ENCODE measurements around the gene SLC36A2.

SLC36A2 gene

DNA sequence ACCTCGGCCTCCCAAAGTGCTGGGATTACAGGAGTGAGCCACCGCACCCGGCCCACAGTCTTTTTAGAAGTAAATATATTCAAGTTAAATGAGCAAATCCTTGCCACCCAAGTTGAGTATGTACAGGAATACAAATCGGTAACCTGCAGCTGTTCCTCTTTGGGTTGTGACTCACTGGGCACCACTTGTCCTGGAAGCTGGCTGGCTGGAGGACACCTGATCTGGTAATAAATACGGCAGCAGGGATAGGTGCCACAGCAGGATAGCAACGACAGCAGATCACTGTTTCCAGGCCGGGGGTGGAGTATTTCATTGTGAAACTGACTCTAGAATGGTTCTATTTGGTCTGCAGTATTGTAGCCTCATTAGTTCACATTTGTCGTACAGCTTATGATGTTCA is 35.7 kb upstream of the SLC36A2 start:
- H3K9ac ChIP-seq (ENCODE audit: low read length): no peak overlapping the region
- no peaks in the 10 kb centered on the region for H3K36me3 ChIP-seq (replicated peaks; ENCODE audit: insufficient read depth, low read length)
- no peak for DNase-seq
- H3K79me2 ChIP-seq (ENCODE audit: low read length): no peaks in the 10 kb centered on the region
- H3F3A ChIP-seq (ENCODE audit: insufficient read depth, low read length): no peaks in the 10 kb centered on the region
- H3K4me1 ChIP-seq (ENCODE audit: low read length): no peaks in the 10 kb centered on the region
- H3K9me3 ChIP-seq (replicated peaks; ENCODE audit: insufficient read depth, low read length): no peaks in the 10 kb centered on the region
- no peak overlapping the region for H3K4me2 ChIP-seq (ENCODE audit: low read depth, low read length)
- TF ChIP-seq EZH2phosphoT487 (IDR thresholded peaks at IDR 0.05; ENCODE audit: low read length) (no peak), CTCF (IDR thresholded peaks at IDR 0.05; ENCODE audit: low read length) (no peak)
- no peaks in the 10 kb centered on the region for H3K9me2 ChIP-seq (replicated peaks; ENCODE audit: insufficient read depth, low read length)
- H3K4me3 ChIP-seq (ENCODE audit: low read length): no peak overlapping the region
- H4K20me1 ChIP-seq (ENCODE audit: insufficient read depth, low read length): no peaks in the 10 kb centered on the region
- no peak overlapping the region for H3K27ac ChIP-seq (ENCODE audit: low read length)
- H3K27me3 ChIP-seq (replicated peaks; ENCODE audit: insufficient read depth, low read length): no peaks in the 10 kb centered on the region
- no peak overlapping the region for H2AFZ ChIP-seq (ENCODE audit: low read length)

DNA sequence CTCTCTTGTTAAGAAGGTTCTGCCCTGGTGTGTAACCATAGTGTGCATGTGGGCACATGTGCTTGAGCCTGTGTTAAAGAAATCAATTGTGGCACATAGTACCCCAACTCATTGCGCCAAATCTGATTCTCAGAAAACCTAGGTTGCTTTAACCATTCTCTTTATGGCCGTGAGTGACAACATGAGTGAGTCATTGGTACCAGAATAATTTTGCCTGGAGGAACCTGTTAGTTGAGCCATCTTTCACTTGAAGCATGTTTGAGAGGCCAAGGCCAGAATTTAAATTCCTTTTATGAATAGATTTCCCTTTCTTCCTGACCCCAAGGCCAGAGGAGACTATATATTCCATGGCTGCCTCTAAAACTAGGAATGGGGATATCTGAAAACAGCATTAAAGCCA is 35.2 kb upstream of the SLC36A2 start:
- Histone ChIP-seq H3F3A (ENCODE audit: insufficient read depth, low read length) (no peaks in the 10 kb centered on the region), H3K4me3 (ENCODE audit: low read length) (no peak overlapping the region), H3K4me1 (ENCODE audit: low read length) (no peaks in the 10 kb centered on the region), H3K79me2 (ENCODE audit: low read length) (no peaks in the 10 kb centered on the region), H3K36me3 (replicated peaks; ENCODE audit: insufficient read depth, low read length) (no peaks in the 10 kb centered on the region), H2AFZ (ENCODE audit: low read length) (no peak overlapping the region), H3K9me2 (replicated peaks; ENCODE audit: insufficient read depth, low read length) (no peaks in the 10 kb centered on the region), H3K4me2 (ENCODE audit: low read depth, low read length) (no peak overlapping the region), H3K27me3 (replicated peaks; ENCODE audit: insufficient read depth, low read length) (no peaks in the 10 kb centered on the region), H3K9ac (ENCODE audit: low read length) (no peak overlapping the region), H3K9me3 (replicated peaks; ENCODE audit: insufficient read depth, low read length) (no peaks in the 10 kb centered on the region), H3K27ac (ENCODE audit: low read length) (no peak overlapping the region), H4K20me1 (ENCODE audit: insufficient read depth, low read length) (no peaks in the 10 kb centered on the region)
- TF ChIP-seq EZH2 (optimal IDR thresholded peaks at IDR 0.05; ENCODE audit: low read depth, low read length): no peak
- TF ChIP-seq EZH2phosphoT487 (IDR thresholded peaks at IDR 0.05; ENCODE audit: low read length): no peak
- no peak for TF ChIP-seq CTCF (IDR thresholded peaks at IDR 0.05; ENCODE audit: low read length)
- no peak for DNase-seq

DNA sequence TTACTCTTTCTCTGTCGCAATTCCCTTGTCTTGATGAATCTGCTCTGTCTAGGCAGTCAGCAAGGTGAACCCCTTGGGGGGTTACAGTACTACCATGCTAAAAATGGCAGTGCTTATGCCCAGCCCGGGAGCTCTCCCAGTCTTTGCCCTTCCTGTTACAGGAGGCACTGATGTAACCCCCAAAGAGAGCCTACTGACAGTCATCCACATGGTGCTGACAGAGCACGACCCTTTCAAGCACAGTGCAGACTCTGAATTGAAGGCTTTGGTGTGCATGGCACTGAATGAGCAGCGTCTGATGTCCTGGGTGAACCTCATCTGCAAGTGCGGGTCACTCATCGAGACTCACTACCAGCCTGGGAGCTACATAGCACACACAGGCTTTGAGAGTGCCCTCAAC is 34.5 kb upstream of the SLC36A2 start:
- no peak for DNase-seq
- H3K9me2 ChIP-seq (replicated peaks; ENCODE audit: insufficient read depth, low read length): no peaks in the 10 kb centered on the region
- no peaks in the 10 kb centered on the region for H4K20me1 ChIP-seq (ENCODE audit: insufficient read depth, low read length)
- H3K9ac ChIP-seq (ENCODE audit: low read length): no peak overlapping the region
- no peak overlapping the region for H2AFZ ChIP-seq (ENCODE audit: low read length)
- no peaks in the 10 kb centered on the region for H3K27me3 ChIP-seq (replicated peaks; ENCODE audit: insufficient read depth, low read length)
- H3K9me3 ChIP-seq (replicated peaks; ENCODE audit: insufficient read depth, low read length): no peaks in the 10 kb centered on the region
- H3K36me3 ChIP-seq (replicated peaks; ENCODE audit: insufficient read depth, low read length): no peaks in the 10 kb centered on the region
- no peak overlapping the region for H3K27ac ChIP-seq (ENCODE audit: low read length)
- no peaks in the 10 kb centered on the region for H3K79me2 ChIP-seq (ENCODE audit: low read length)
- TF ChIP-seq EZH2 (optimal IDR thresholded peaks at IDR 0.05; ENCODE audit: low read depth, low read length) (no peak), CTCF (IDR thresholded peaks at IDR 0.05; ENCODE audit: low read length) (no peak), EZH2phosphoT487 (IDR thresholded peaks at IDR 0.05; ENCODE audit: low read length) (no peak)
- H3F3A ChIP-seq (ENCODE audit: insufficient read depth, low read length): no peaks in the 10 kb centered on the region
- no peak overlapping the region for H3K4me2 ChIP-seq (ENCODE audit: low read depth, low read length)
- H3K4me1 ChIP-seq (ENCODE audit: low read length): no peaks in the 10 kb centered on the region
- H3K4me3 ChIP-seq (ENCODE audit: low read length): no peak overlapping the region

All from MM.1S (cell line).